Amniotic stem cell (primary cell): ENCODE measurements around the gene RC3H1.
"Not testable (repeated sequence)": the region's sequence is repeated elsewhere in the genome, so short reads cannot be mapped to it uniquely, and the experiment has no call there.

ENCODE experiments used
- DNase-seq: peaks from one replicate; lab custom pipeline; 2025; lab: John Stamatoyannopoulos, UW

The RC3H1 gene

DNA sequence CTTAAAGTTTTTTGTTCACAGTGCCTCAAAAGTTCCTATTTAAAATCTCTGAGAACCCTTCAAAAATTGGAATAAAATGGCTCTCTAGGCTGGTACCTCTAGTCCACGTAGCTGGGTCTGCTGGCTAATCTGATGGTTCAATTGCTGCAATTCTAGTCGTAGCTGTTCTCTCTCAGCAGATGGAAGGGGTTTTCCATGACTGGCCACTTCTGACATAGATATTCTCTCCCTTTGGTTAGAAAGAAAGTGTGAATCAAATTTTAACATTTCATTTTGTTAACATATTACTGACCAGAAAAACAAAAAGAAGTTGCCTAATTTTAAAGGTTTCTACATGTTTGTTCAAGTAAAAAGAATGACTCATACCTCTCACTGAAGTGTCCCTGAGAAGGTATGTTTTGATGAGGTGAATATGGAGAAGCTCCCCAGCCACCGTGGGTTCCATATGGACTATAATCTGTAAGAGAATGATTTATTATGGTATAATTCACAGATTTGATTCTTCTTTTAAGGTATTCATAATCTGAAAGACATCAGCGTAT, 75.7 kb downstream of the RC3H1 start:
- no peak for DNase-seq

DNA sequence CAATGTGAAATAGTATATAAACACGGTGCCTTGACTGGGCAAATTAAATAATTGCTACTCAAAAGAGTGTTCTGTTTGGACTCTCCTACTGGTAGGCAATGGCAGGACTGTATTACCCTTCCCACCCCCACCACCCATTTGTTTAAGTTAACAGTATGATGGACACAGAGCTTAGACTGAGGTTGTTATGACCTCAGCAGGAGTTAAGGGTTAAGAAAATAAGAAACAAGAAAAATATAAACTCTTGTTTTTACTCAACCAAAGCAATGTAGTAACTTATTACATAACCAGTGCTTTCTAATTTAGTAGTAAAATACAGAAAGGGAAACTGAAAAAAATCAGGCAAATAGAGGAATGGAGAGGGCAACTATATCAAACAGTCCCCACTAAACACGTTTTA, 85.1 kb downstream of the RC3H1 start:
- DNase-seq, result no peak

DNA sequence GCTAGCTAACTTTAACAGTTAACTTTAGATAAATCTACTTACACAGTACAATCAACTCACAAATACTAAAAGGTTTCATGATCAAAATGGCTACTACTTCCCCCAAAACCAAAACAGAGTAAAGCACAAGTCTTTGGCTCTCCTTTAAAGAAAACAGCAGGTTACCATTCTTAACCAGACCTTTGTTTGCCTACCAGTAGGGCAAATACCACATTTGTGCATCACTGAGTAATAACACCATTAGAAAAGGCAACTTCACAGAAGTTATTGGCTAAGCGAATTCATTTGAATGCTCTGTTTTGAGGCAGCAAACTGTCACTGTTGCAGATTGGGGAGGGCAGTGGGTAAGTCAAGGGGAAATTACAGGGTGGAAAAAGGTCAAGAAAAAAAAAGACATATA, 87.7 kb downstream of the RC3H1 start:
- DNase-seq, result no peak

DNA sequence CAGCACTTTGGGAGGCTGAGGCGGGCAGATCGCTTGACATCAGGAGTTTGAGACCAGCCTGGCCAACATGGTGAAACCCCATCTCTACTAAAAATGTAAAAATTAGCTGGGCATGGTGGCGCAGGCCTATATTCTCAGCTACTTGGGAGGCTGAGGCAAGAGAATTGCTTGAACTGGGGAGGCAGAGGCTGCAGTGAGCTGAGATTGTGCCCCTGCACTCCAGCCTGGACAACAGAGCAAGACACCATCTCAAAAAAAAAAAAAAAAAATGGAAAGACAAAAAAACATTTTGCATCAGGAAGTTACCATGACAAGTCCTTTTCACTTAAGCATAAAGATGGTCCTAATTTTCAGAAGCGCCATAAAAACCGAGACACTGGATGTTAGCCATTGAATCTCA, 91.6 kb downstream of the RC3H1 start:
- DNase-seq, result not testable (repeated sequence)

DNA sequence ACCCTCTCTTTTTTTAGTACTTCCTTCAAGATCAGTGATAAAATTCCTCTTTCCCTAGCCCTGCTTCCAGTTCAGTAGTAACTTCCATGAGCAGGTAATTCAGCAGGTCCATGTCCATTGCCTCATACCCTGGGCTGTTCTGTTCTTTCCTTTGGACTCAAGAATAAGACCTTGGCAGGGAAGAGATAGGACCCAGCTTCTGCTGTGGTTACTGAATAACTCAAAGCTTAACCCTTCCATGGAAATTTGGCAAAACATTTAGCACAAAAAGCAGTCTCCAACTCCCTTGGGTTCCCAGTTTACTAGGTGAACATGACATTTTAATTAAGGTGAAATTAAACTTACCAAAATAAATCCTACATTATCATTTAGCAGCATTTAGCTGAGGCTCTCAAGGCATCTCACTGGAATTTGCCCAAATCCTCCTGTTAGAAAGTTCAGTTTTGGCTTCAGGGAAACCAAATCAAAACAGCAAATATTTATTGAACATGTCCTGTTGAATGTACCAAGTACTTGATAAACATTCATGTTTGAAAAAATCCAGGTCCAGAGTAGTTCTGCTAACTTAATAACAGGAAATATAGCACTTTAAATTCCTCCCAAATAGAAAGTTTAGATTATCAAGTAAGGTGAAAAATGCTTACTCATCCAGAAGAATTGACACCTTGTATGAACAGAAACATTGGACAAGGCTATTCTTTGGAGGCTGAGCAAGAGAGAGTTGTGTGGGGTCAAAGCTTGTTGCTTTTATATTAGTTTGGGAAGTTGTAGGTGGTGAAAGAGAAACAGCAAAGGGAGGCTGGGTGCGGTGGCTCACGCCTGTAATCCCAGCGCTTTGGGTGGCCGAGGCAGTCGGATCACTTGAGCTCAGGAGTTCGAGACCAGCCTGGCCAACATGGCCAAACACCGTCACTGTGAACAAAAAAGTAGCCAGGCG, 96.6 kb downstream of the RC3H1 start:
- no peak for DNase-seq

DNA sequence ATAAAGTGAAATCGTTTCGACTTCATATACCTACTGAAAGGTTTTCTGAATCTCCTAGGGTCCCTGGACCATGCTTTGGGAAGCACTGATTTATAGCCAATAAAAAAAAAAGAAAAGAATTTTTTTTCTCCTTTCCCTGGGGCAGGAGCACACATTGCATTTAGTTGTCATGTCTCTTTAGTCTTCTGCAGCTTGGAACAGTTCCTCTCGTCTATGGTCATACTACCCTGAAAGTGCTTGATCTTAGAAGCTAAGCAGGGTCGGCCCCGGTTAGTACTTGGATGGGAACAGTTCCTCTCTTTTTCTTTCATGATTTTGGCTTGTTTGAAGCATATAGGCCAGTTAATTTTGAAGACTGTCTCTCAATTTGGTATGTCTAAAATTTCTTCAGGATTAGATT, 101.3 kb downstream of the RC3H1 start:
- DNase-seq, result no peak

DNA sequence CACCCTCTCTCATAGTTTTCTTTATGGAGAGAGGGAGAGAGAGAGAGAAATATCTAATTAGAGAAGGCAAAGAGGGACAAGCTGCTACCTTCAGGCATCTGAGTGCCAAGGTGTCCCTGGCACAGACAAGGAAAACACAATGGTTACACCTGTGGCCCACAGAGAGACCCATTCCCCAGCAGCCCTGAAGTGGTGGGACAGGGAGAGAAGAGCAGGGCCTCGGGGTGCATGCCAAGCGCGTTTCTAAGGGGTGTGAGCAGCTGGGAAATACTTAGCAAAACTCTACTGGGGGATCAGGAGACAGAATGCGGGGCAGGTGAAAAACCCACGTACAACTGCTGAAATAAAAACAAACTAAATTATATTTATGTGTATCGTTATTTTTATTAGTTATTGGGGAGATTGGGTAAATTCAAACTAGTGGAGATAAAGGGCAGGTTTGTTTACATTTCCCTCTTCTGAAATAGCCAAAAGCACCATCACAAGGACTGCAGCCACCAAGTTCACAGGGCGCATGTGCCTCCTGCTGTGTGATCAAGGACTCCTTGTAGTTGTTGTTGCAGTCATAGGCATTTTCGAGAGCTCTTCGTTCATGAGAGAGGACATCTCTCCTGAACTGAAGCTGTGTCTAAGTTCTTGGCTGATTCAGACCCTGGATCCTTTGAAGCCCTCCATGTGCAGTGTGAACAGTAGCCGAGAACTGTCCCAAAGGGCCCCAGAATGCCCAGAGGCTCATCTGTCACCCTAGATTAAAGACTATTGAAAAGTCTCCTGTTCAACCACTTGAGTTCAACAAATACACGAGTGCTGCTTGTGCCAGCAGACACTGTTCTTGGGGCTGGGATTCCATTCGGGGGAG, 104.3 kb downstream of the RC3H1 start:
- DNase-seq, result no peak

DNA sequence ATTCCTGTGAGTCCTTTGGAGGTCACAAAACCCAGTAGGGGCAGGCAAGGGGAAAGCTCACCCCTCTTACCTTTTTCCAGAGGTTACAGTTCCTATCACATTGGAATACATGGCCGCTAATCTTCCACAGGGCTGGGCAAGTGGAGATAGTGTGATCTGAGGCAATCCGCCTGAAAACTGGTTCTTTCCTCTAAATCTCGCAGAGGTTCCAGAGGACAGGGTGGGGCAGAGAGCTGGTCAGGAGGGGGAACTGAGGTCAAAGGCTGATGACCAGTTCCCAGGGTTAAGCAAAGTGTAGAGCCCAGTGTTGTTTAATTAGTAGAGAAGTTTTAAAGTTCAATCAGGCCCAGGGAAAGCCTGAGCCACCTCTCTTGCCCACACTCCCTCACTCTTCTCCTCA, 105.0 kb downstream of the RC3H1 start, which contains the start of gene SERPINC1:
Gene SERPINC1 (minus strand): TSS at position 179 of the 400 bp plus-strand sequence. CDS start 68 bp downstream, at position 111.
- no peak for DNase-seq

- no peak for DNase-seq
Observed at GRCh38 chr1:173916667-173917066, 105.5 kb downstream of the RC3H1 start.

GRCh38 chr1:173915596-173915995, 106.6 kb downstream of the RC3H1 start:
- no peak for DNase-seq

DNA sequence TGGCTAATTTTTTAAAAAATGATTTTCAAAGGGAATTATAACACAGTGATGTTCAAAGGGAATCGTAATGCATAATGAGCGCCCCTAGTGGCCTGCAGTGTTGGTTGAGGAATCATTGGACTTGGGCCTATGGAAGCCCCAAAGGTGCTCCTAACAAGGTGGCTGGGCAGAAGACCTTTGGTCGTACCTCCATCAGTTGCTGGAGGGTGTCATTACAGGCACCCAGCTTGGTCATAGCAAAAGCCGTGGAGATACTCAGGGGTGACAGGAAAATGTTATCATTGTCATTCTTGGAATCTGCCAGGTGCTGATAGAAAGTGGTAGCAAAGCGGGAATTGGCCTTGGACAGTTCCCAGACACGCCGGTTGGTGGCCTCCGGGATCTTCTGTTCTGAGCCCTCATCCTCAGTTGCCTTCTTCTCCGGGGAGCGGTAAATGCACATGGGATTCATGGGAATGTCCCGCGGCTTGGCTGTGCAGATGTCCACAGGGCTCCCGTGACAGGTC, 107.7 kb downstream of the RC3H1 start:
- no peak for DNase-seq

DNA sequence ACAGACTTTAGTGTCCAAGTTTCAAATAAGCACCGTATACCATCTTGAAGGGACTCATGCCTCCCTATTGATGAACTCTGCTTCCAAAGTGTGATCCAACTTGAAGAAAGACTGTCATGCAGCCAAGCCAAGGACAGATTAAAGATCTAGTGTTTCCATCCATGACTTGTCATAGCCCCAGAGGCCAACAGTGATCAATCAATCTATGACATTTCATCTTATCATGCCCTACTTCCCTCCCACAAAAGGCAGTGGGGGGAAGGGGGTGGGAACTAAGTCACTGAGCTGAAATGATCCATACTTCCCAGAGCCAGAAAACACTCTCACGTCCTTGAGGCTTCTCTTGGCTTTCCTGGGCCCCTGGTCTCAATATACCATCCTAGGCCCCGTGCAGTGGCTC, 109.0 kb downstream of the RC3H1 start:
- DNase-seq, result no peak

GRCh38 chr1:173903827-173904531, 118.2 kb downstream of the RC3H1 start:
- DNase-seq, result no peak

DNA sequence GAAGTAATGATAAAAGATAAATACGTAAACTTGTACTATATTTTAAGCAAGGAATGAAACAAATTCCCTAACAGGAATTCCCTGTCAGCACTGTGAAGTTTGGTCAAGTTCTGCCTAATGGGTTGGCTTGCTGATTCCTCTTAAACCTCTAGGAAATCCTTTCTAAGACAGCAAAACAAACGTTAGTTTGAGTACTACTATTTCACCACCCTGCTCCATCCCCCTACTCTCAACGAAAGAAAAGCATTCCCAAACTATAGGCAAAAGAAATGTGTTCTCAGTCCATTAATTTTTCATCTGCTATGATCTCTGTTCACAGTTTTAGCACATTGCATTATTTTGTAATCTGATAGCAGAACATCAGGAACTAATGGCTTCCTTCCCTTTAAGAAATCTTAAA, 121.2 kb downstream of the RC3H1 start:
- no peak for DNase-seq

DNA sequence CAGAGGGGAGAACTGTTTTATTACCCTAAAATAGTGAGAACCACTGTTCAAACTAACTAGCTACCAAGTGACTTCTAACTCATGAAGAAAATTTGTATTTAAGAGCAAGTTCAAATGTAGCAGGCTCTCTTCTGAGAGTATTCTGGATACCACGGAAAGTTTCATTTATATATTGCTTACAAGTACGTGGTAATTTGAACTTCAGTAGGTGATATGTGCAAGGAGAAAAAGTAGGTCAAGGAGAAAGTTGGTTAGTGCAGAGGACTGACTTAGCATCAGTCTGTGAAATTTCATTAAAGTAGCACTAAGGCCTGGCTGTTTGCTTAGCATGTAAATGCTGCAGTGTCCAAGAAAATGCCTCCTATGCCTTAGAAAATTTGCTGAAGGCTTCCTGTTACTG, 121.7 kb downstream of the RC3H1 start:
- no peak for DNase-seq

- no peak for DNase-seq
Observed at GRCh38 chr1:173894189-173894588, 128.0 kb downstream of the RC3H1 start.

DNA sequence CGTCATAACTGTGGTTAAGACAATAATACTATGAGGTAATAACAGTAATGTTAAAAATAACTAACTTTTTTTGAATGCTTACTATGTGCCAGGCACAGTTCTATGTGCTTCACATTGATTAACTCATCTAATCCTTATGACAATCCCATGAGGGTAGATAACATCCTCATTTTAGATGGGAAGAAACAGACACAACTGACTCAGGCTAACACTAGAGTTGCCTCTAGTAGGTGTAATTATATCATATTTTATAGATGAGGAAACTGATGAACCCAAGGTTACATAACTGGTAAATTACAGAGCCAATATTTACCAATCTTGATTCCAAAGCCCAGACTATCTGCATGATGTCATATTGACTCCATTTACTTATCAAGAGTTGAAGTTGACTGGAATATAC, 128.5 kb downstream of the RC3H1 start:
- no peak for DNase-seq

DNA sequence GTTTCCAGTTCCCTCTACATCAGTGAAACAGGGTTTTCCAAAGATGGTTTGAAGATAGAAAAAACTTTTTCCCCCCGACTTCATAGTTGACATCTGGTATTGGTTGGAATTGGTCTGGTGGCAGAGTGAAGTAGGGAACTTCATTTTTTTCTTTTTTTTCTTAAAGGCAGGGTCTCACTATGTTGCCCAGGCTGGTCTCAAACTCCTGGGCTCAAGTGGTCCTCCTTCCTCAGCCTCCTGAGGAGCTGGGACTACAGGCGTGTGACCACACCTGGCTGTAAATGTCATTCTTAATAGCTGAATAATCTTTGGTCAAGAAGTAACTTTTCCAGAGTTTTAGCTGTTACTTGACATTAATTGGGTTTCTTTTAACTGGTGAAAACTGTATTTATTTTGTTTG, 132.3 kb downstream of the RC3H1 start:
- no peak for DNase-seq

DNA sequence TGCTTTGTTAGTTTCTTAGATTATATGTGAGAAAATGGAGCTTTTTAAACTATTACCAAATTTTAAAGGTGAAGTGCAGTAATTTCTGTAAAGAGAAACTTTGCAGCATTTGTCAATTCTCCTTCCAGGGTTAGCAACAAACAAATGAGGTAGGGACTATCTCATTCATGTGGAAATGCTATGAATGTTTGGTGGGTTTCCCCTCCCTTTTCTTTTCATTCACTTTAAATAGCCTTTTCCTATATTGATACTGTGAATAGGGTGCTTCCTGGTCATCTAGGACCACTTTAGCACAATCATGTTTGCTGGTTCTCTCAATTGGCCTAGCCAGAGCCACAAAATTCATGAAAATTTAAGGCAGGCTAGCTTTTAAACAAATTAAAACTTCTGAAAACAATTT, 133.4 kb downstream of the RC3H1 start:
- DNase-seq, result no peak

DNA sequence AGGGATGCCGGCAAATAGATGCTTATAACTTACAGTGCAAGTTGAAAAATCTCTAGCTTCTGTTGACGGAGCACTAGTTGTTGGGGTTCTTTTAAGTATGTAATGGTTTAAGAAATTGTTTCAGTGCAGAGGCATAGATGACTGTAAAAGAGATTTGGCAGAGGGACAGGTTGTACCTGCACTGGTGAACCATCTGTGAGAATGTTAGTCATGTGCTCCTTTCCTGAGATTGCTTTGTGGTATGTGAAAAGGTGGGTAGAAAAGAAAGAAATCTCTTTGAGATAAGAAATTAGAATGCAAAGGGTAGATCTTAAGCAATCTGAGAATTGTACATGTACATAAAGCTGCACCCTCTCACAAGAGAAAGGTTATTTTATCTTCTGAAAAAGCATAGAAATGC, 134.5 kb downstream of the RC3H1 start:
- no peak for DNase-seq

- DNase-seq, result no peak
Observed at GRCh38 chr1:173886746-173887611, 135.2 kb downstream of the RC3H1 start.
